Ovary (tissue), 3 donors: ENCODE measurements around the gene ITGAL.

Experiments
- CTCF ChIP-seq, 3 donors: fragments of 450-650 bp in 2 of 3; fragments of 200-600 bp in 1 of 3; IDR thresholded peaks; one replicate each; pipeline versions ENCODE4 v1.5.1 to v1.8.0; 2016 to 2022; ENCODE audit warnings: antibody characterized with exemption in 3 of 3, mild to moderate bottlenecking in 1 of 3
- EP300 ChIP-seq: sonication (generic); formaldehyde crosslinking; IDR thresholded peaks from one replicate; pipeline ENCODE4 v1.6.1; 2017; ENCODE audit warnings: antibody characterized with exemption
- POLR2A ChIP-seq: fragments of 450-650 bp; IDR thresholded peaks from one replicate; pipeline ENCODE4 v1.6.1; 2017; ENCODE audit warnings: antibody characterized with exemption, mild to moderate bottlenecking, moderate library complexity
- donor health status: DM: no; HTN: no; CAD: no.

GRCh38 chr16:30528799-30529457 is 56.4 kb downstream of the ITGAL start:
- TF ChIP-seq CTCF (IDR thresholded peaks at IDR 0.05) (no peak), POLR2A (no peak), EP300 (no peak)
